G401.6 (cell line): Measurements from ENCODE around the gene ITPKC.
"Not testable (repeated sequence)": the region's sequence is repeated elsewhere in the genome, so short reads cannot be mapped to it uniquely, and the experiment has no call there.

Experiments
- FAIRE-seq: peaks from 2 replicates; lab custom pipeline; 2012; peaks lifted over from hg19 to GRCh38; lab: Jason Lieb, UNC

Gene ITPKC

DNA sequence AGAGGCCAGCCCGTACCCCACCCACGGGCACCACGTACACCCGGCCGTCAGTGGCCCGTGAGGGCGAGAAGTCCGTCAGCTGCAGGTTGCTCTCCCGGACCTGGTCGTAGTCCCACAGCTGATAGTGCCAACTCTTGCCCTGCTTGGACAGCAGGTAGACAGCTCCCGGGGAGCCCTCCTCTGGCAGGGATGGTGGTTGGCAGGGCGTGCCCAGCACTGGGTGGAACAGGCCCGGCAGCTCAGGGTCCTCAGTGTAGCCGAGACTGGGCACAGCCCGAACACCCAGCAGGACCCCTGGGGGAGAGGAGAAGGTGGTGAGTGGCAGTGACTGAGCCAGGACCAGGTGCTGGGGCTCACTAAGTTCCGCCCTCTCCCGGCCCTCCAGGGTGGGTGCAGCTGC is 25.6 kb downstream of the ITPKC start:
- no peak for FAIRE-seq

DNA sequence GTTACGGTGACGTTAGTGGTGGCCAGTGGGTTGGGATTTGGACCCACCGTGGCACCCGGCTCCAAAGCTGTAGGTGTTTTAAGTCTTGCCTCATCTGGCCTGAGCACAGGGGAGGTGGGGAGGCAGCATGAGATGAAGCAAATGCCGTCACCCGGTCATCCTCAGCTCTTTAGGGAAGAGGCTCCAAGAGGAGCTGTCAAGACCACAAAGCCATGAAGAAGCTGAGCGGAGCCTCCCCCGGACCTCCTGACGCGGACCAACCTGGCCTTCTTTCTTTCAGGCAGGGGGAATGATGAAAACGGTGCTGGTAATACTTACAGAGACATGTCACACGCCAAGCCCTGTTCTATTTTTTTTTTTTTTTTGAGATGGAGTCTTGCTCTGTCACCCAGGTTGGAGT is 26.0 kb downstream of the ITPKC start:
- no peak for FAIRE-seq

DNA sequence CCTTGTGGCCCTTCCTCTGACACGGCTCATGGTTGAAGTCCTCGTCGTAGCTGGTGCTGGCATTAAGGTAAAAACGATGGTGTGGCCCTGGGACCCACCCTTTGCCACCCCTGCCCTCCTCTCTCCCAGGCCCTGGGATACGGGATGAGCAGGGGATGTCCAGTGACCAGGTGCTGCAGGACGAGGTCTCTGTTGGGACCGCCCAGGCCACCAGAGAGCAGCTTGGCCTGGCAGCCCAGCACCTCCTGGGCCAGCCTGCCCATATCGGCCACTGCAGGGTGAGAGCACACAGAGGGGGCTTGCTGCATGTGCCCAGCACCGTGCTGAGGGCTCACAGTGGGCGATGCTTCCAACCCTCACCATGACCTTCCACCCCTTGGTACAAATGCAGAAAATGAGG is 27.0 kb downstream of the ITPKC start:
- no peak for FAIRE-seq

DNA sequence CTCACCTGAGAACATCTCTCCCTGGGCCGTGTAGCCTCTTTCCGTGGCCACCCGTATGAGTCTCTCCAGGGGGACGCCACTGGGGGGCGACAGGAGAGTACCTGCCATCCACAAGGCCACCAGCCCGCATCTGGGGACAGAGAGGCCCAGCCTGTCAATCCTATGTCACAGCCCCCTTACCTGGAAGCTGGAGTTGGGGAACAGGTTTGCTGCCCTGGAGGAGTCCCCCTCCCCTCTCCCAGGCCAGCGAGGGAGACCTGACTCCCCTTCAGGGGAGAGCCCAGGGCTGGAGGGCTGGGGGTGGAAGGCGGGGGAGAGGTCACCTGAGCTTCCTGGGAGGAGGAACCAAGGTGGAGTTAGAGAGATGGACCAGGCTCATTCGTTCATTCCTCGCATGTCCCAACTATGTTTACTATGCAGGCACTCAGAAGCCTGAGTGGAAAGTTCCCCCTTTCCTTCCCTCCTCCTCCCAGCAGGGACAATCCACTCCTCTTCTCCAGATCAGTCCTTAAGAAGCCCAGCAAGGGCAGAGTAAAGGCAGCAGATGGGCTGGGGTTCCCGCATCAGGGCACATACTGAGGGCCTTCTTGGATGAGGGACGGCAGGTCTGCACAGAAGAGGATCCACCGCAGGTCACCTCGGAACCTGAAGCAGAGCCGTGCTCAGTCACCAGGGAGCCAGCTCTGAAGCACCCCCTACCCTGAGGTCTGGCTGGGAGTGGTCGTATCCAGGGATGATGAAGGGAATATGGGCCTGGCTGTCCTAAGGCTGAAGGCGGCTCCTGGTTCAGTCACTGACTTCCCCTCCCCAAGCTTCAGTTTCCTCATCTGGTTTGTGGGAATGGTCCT is 27.9 kb downstream of the ITPKC start:
- FAIRE-seq = no peak

DNA sequence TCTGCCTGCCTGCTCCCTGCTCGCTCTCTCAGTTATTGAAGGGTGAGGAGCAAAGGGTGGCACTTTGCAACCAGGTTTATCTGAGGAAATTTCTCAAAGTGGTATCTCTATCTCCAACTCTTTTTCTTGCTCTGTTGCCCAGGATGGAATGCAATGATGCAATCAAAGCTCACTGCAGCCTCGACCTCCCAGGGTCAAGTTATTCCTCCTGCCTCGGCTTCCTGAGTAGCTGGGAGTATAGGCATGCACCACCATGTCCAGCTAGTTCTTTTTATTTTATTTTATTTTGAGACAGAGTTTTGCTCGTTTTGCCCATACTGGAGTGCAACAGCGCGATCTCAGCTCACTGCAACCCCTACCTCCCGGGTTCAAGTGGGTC is 28.5 kb downstream of the ITPKC start:
- no peak for FAIRE-seq

DNA sequence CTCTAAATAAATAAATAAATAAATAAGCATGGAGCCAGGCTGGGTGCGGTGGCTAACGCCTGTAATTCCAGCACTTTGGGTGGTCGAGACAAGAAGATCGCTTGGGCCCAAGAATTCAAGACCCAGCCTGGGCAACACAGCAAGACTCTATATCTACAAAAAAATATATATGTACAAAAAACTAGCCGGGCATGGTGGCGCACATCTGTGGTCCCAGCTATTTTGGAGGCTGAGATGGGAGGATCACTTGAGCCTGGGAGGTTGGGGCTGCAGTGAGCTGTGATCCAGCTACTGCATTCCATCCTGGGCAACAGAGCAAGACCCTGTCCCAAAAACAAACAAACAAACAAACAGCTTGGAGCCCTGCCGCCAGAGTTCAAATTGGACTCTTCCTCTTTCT is 30.6 kb downstream of the ITPKC start:
- no peak for FAIRE-seq

DNA sequence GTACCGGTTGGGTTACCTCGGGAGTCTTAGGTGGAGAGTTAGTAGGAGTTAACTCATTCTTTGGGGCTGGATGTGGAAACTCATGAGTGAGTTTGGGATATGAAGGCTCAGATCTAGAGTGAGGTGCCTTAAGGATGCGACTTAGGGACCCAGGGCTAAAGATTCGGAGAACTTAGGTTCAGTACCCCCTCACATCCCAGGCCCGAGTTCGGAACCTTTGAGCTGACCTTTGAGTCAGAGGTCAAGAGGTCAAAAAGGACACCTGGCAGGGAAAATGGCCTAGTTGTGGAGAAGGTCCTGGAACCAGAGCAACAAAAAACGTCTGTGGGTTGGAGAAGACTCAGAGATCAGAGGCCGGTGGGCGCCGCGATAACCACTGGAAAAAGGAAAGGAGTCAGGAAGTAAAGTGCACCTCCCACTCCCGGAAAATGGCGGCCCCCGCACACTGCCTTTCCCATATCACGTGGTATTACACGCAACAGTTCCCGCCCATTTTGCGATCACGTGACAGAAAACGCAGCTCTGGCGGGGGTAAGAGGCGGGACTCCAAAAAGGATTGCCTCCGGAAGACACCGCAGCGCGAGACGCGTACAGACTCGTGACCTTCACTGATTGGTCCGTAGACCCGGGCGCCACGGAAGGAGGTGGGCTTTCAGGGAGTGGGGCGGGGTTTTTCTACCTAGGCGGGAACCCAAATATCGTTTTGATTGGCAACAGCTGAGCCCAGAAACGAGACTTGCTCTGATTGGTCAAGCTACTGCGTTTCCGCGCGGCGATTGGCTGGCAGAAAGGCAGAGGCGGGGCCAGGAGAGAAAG is 33.4 kb downstream of the ITPKC start, which contains the start of gene ACTMAP:
ACTMAP (minus strand) TSS at position 420 of the 816 bp plus-strand sequence. CDS start 674 bp downstream, outside the sequence.
- peak; percentile 99 for FAIRE-seq

DNA sequence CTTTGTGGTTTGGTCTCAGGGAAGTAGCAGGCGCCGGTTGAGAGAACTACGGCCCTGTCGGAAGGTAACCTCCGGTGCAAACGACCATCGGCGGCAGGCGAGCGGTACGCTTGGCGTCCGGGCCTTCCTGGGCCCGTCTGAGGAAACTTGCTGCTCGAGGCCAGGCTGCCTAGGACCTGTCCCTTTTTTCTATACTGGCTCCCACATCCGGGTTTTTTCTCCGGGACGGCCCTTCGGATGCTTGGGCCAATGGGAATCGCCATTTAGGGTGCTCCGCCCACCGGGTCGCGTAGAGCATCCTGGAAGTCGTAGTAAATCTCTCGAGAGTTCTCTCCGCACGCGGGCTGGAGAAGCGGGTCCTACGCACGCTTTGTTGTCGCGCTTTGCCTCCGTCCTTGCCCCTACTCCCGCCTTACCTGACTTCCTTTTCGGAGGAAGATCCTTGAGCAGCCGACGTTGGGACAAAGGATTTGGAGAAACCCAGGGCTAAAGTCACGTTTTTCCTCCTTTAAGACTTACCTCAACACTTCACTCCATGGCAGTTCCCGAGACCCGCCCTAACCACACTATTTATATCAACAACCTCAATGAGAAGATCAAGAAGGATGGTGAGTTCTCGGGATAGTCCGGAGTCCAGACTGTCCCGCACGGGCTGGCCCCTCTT is 34.1 kb downstream of the ITPKC start, which contains the start of gene SNRPA:
SNRPA (plus strand) TSS at position 330 of the 664 bp plus-strand sequence; CDS start at position 536, 206 bp downstream.
- no peak for FAIRE-seq

DNA sequence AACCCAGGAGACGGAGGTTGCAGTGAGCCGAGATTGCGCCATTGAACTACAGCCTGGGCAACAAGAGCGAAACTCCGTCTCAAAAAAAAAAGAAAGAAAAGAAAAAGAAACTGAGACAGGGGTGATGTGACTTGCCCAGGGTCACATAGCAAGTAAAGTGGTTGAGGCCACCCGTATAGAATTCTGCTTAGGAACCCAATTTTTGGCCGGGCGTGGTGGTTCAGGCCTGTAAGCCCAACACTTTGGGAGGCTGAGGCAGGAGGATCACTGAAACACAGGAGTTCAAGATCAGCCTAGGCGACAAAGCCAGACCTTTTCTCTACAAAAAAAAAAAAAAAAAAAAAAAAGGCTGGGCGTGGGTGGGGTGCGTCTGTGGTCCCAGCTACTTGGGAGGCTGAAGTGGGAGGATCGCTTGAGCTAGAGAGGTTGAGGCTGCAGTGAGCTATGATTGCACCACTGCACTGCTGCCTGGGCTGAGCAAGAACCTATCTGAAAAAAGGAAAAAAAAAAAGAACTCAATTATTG is 35.4 kb downstream of the ITPKC start:
- no peak for FAIRE-seq

DNA sequence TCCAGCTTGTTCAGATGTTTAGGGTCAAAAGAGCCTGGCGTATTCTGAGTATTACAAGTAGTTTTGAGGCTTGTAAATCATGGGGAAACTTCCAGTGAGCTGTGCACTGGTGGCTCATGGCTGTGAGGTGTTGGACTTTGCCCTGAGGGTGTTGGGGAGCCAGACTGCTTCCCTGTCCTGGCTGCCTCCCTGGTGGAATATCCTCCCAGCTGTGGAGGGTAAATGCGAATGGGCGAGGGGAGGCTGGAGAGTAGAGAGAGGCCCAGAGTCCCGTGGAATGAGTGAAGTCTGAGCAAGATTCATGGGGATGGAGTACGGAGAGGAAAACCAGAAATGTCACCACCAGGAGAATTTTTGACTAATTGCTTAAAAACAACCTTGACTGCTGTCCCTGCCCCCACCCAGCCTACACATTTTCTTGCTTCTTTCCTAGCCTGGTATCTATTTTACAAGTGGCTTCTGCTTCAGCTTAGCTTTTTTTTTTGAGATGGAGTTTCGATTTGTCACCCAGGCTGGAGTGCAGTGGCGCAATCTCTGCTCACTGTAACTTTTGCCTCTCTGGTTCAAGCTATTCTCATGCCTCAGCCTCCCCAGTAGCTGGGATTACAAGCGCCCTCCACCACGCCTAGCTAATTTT is 37.8 kb downstream of the ITPKC start:
- FAIRE-seq = no peak

DNA sequence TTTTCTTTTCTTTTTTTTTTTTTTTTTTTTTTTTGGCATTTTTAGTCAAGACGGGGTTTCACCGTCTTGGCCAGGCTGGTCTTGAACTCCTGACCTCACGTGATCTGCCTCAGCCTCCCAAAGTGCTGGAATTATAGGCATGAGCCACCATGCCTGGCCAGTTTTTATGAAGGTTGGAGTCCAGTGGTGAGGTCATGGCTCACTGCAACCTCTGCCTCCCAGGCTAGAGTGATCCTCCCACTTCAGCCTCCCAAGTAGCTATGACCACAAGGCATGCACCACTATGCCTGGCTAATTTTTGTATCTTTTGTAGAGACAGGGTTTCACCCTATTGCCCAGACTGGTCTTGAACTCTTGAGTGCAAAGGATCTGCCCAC is 38.3 kb downstream of the ITPKC start:
- FAIRE-seq = no peak

DNA sequence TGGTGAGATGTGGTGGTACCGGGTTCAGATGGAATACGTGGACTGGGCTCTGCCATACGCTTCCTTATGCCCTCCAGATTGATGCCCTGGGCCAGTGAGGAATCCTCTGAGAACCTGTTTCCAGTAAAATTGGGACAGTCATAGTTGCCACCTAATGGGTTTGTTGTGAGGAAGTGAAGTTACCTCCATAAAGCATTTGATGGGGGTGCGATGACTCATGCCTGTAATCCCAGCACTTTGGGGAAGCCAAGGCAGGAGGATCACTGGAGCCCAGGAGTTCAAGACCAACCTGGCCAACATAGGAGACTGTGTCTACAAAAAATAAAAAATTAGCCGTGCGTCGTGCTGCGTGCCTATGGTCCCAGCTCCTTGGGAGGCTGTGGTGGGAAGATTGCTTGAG is 38.9 kb downstream of the ITPKC start:
- FAIRE-seq = no peak

DNA sequence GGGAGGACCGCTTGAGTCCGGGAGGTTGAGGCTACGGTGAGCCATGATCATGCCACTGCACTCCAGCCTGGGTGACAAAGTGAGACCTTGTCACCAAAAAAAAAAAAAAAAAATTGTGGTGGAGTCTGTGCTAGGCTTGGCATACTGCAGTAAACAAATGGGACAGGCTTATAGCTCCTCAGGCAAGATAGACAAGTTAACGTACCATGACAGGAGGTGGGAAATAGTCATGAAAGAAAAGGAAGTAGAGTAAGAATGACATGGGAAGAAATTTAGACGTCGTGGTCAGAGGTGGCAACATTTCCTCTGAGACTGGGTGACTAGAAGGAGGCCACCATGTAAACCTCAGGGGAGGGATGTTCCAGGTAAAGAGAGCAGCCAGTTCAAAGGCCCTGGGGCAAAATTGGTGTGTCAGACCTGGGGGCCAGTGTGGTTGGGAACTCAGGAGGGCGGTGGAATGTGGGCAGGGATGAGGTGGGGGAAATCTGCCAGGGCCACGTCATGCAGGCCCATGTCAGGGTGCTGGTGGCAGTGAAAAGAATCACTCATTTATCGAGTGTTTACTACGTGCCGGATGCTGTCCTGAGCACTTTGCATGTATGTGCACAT is 39.7 kb downstream of the ITPKC start:
- no peak for FAIRE-seq

DNA sequence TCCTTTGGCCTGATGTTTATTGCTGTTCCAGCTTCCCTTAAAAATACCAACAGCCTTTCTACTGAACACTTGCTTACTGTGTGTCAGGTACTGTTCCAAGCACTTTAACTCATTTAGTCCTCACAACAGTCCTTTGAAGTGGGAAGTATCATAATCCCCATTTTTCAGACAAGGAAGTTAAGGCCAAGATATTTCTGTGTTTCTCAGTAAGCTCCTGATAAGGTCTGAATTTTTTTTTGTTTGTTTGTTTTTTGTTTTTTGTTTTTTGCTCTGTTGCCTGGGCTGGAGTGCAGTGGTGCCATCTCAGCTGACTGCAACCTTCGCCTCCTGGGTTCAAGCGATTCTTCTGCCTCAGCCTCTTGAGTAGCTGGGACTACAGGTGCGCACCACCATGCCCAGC is 41.6 kb downstream of the ITPKC start:
- FAIRE-seq = no peak

DNA sequence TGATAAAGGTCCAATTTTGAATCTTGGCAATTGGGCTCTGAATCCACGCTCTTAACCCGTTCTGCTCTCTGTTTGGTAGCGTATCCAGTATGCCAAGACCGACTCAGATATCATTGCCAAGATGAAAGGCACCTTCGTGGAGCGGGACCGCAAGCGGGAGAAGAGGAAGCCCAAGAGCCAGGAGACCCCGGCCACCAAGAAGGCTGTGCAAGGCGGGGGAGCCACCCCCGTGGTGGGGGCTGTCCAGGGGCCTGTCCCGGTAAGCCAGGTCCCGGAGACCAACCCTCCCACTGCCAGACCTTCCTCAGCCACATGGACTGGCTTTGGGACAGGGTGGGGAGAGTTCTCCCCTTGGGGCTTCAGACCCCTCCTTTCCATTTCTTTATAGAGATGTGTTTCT is 42.4 kb downstream of the ITPKC start:
- FAIRE-seq = no peak

DNA sequence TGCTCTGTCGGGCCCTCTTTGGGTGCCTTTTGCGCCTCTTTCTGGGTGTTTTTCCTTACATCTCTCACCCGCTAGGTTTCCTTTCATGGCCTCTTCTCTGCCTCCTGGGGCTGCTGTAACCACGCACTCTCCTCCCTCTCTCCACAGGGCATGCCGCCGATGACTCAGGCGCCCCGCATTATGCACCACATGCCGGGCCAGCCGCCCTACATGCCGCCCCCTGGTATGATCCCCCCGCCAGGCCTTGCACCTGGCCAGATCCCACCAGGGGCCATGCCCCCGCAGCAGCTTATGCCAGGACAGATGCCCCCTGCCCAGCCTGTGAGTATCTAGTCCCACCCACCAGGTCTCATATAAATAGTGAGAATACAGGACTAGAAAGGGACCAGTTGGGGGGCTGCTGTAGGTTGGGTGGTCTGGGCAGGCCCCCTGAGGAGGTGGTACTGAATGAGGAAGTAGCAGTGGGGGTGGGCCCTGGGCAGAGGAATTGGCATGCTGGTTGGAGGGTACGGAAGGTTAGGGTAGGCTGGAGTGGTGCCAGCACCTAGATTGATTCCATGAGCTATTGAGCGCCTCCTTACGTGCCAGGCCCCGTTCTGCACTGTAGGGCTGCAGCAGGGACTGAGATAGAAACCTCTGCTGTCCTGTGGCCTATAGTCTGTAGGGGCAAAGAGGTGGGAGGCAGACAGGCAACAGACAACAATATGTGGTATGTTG is 46.0 kb downstream of the ITPKC start:
- FAIRE-seq = no peak

DNA sequence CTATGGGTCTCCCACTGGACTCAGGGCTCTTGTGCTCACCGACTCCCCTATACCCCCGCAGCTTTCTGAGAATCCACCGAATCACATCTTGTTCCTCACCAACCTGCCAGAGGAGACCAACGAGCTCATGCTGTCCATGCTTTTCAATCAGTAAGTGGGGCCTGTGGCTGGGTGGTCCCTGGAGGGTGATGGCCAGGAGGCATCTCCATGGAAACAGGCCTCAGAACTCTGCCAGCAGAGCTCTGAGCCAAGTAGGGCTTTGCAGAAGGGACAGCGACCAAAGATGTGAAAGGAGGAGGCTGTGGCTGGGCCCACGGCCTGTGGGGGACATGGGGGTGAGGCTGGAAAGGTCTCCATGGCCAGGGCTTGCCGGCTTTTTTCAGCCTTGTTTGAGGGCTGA is 46.6 kb downstream of the ITPKC start:
- no peak for FAIRE-seq

DNA sequence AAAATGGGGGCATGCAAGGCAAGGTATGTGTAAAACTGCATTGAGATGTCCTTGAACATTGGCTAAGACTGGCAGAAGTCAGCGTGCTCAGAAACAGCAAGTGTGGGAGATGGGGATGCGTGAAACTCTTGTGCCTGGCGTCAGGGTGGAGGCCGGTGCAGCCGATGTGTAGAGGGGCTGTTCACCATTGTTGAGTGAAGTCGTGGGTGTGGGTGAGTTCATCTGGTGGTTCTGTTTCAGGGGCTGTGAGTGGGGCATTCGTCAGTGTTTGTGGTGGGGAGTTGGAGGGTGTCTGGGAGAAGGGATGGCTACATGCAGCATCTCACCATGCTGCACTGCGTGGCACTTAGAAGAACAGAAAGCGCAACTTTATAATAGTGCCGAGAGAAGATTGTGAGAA is 47.1 kb downstream of the ITPKC start:
- FAIRE-seq = no peak

DNA sequence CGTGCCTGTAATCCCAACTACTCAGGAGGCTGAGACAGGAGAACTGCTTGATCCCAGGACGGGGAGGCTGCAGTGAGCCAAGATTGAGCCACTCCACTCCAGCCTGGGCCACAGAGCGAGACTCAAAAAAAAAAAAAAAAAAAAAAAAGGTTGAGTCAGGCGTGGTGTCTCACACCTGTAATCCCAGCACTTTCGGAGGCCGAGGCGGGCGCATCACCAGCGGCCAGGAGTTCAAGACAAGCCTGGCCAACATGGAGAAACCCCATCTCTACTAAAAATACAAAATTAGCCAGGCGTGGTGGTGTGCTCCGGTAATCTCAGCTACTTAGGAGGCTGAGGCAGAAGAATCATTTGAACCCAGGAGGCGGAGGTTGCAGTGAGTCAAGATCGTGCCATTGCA is 49.5 kb downstream of the ITPKC start:
- not testable (repeated sequence) for FAIRE-seq

DNA sequence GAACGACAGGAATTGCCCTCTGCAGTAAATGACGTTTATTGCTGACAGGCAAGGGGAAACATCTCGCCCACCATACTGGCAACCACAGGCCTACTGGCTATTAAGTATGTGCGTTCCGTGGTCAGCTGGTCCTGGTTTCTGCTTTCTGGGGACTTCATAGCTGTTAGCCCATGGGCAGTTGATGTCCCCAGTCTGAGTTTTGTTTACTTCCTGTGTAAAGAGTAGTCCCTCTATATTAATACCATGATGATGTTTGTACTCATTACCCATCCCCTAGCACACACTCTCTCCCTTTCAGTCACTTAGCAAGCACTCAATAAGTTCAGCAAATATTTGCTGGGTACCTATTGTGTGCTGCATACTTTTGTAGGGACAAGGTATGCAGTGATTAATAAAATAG is 52.0 kb downstream of the ITPKC start:
- no peak for FAIRE-seq
